Activated naive CD8-positive, alpha-beta T cell treated with anti-CD3 and anti-CD28 coated beads, Interleukin-2, amount 50 U/mL, for 24 hours (primary cell): ENCODE data around the gene OR2H1.

Source experiments
- ATAC-seq: fragments of 150-1000 bp; cut with Tn5 transposase; one replicate; pipeline ENCODE4 v1.10.0; 2021
- DNase-seq: peaks from one replicate; pipeline ENCODE4 v3.0.0; 2021
- H3K27ac Mint-ChIP-seq: one replicate; pipeline ENCODE4 v1.8.0; 2021; ENCODE audit warnings: mild to moderate bottlenecking, mixed read lengths
- H3K27me3 Mint-ChIP-seq: one replicate; pipeline ENCODE4 v1.8.0; 2021; ENCODE audit warnings: mixed read lengths
- H3K36me3 Mint-ChIP-seq: one replicate; pipeline ENCODE4 v1.8.0; 2021; ENCODE audit warnings: low read depth, mixed read lengths
- H3K4me1 Mint-ChIP-seq: one replicate; pipeline ENCODE4 v1.8.0; 2021; ENCODE audit warnings: mixed read lengths
- H3K4me3 Mint-ChIP-seq: one replicate; pipeline ENCODE4 v1.8.0; 2021; ENCODE audit warnings: mild to moderate bottlenecking, moderate library complexity, mixed read lengths
- H3K9me3 Mint-ChIP-seq: one replicate; pipeline ENCODE4 v1.8.0; 2021; ENCODE audit warnings: mixed read lengths

The OR2H1 gene

GRCh38 chr6:29465279-29465678 is 8.3 kb downstream of the OR2H1 start:
- H3K36me3 Mint-ChIP-seq, result no peaks in the 10 kb centered on the region
- H3K27ac Mint-ChIP-seq, result no peak overlapping the region
- ATAC-seq, result no peak
- H3K4me1 Mint-ChIP-seq, result no peaks in the 10 kb centered on the region
- no peak overlapping the region for H3K4me3 Mint-ChIP-seq
- no peak for DNase-seq
- H3K9me3 Mint-ChIP-seq, result no peaks in the 10 kb centered on the region
- peaks cover 14% of the 10 kb centered on the region for H3K27me3 Mint-ChIP-seq

GRCh38 chr6:29465801-29466200 is 8.8 kb downstream of the OR2H1 start:
- H3K4me3 Mint-ChIP-seq, result no peak overlapping the region
- peaks cover 14% of the 10 kb centered on the region for H3K27me3 Mint-ChIP-seq
- H3K4me1 Mint-ChIP-seq, result no peaks in the 10 kb centered on the region
- no peak overlapping the region for H3K27ac Mint-ChIP-seq
- no peaks in the 10 kb centered on the region for H3K9me3 Mint-ChIP-seq
- no peak for ATAC-seq
- H3K36me3 Mint-ChIP-seq, result no peaks in the 10 kb centered on the region
- DNase-seq, result no peak

- DNase-seq, result no peak
- no peaks in the 10 kb centered on the region for H3K4me1 Mint-ChIP-seq
- no peaks in the 10 kb centered on the region for H3K36me3 Mint-ChIP-seq
- H3K4me3 Mint-ChIP-seq, result no peak overlapping the region
- no peak for ATAC-seq
- H3K27me3 Mint-ChIP-seq, result peaks cover 15% of the 10 kb centered on the region
- no peaks in the 10 kb centered on the region for H3K9me3 Mint-ChIP-seq
- H3K27ac Mint-ChIP-seq, result no peak overlapping the region
Measured at GRCh38 chr6:29466241-29466640, 9.3 kb downstream of the OR2H1 start.

- ATAC-seq (no peak), DNase-seq (no peak)
- peaks cover 7% of the 10 kb centered on the region for H3K27me3 Mint-ChIP-seq
- H3K27ac Mint-ChIP-seq, result no peak overlapping the region
- no peaks in the 10 kb centered on the region for H3K4me1 Mint-ChIP-seq
- no peaks in the 10 kb centered on the region for H3K36me3 Mint-ChIP-seq
- H3K9me3 Mint-ChIP-seq, result no peaks in the 10 kb centered on the region
- no peak overlapping the region for H3K4me3 Mint-ChIP-seq
Measured at GRCh38 chr6:29474996-29475395, 18.0 kb downstream of the OR2H1 start.

- no peak overlapping the region for H3K4me3 Mint-ChIP-seq
- no peaks in the 10 kb centered on the region for H3K36me3 Mint-ChIP-seq
- peaks cover 4% of the 10 kb centered on the region for H3K9me3 Mint-ChIP-seq
- DNase-seq (no peak), ATAC-seq (no peak)
- peaks cover 7% of the 10 kb centered on the region for H3K27me3 Mint-ChIP-seq
- no peaks in the 10 kb centered on the region for H3K4me1 Mint-ChIP-seq
- H3K27ac Mint-ChIP-seq, result no peak overlapping the region
Measured at GRCh38 chr6:29477923-29478450, 21.0 kb downstream of the OR2H1 start.

GRCh38 chr6:29478740-29479139 is 21.8 kb downstream of the OR2H1 start:
- Mint-ChIP-seq H3K27ac (no peak overlapping the region), H3K36me3 (no peaks in the 10 kb centered on the region), H3K4me3 (no peak overlapping the region), H3K27me3 (peaks cover 12% of the 10 kb centered on the region), H3K9me3 (peaks cover 4% of the 10 kb centered on the region), H3K4me1 (no peaks in the 10 kb centered on the region)
- DNase-seq (no peak), ATAC-seq (no peak)

- H3K27ac Mint-ChIP-seq, result no peak overlapping the region
- no peaks in the 10 kb centered on the region for H3K4me1 Mint-ChIP-seq
- no peak for DNase-seq
Measured at GRCh38 chr6:29479560-29479959, 22.6 kb downstream of the OR2H1 start.

GRCh38 chr6:29483186-29483585 is 26.2 kb downstream of the OR2H1 start:
- DNase-seq (no peak), ATAC-seq (no peak)
- H3K36me3 Mint-ChIP-seq, result no peaks in the 10 kb centered on the region
- H3K27ac Mint-ChIP-seq, result no peak overlapping the region
- no peaks in the 10 kb centered on the region for H3K4me1 Mint-ChIP-seq
- no peak overlapping the region for H3K4me3 Mint-ChIP-seq
- peaks cover 18% of the 10 kb centered on the region for H3K27me3 Mint-ChIP-seq
- H3K9me3 Mint-ChIP-seq, result peaks cover 4% of the 10 kb centered on the region

More at GRCh38 chr6:29479560-29479959, 22.6 kb downstream of the OR2H1 start:
- ATAC-seq, result no peak
- peaks cover 15% of the 10 kb centered on the region for H3K27me3 Mint-ChIP-seq
- no peaks in the 10 kb centered on the region for H3K36me3 Mint-ChIP-seq
- peaks cover 4% of the 10 kb centered on the region for H3K9me3 Mint-ChIP-seq
- H3K4me3 Mint-ChIP-seq, result no peak overlapping the region

GRCh38 chr6:29483735-29484134 is 26.8 kb downstream of the OR2H1 start:
- Mint-ChIP-seq H3K4me1 (no peaks in the 10 kb centered on the region), H3K27me3 (peaks cover 18% of the 10 kb centered on the region), H3K9me3 (peaks cover 4% of the 10 kb centered on the region), H3K4me3 (no peak overlapping the region), H3K27ac (no peak overlapping the region), H3K36me3 (no peaks in the 10 kb centered on the region)
- ATAC-seq (no peak), DNase-seq (no peak)

GRCh38 chr6:29486577-29486976 is 29.6 kb downstream of the OR2H1 start:
- H3K27ac Mint-ChIP-seq, result no peak overlapping the region

GRCh38 chr6:29487131-29487530 is 30.2 kb downstream of the OR2H1 start:
- H3K36me3 Mint-ChIP-seq, result no peaks in the 10 kb centered on the region
- no peaks in the 10 kb centered on the region for H3K4me1 Mint-ChIP-seq
- H3K27me3 Mint-ChIP-seq, result peaks cover 18% of the 10 kb centered on the region
- H3K4me3 Mint-ChIP-seq, result no peak overlapping the region
- DNase-seq (no peak), ATAC-seq (no peak)
- H3K27ac Mint-ChIP-seq, result no peak overlapping the region
- H3K9me3 Mint-ChIP-seq, result no peaks in the 10 kb centered on the region

More at GRCh38 chr6:29486577-29486976, 29.6 kb downstream of the OR2H1 start:
- peaks cover 18% of the 10 kb centered on the region for H3K27me3 Mint-ChIP-seq
- H3K4me1 Mint-ChIP-seq, result no peaks in the 10 kb centered on the region
- ATAC-seq (no peak), DNase-seq (no peak)
- H3K9me3 Mint-ChIP-seq, result no peaks in the 10 kb centered on the region
- no peak overlapping the region for H3K4me3 Mint-ChIP-seq
- no peaks in the 10 kb centered on the region for H3K36me3 Mint-ChIP-seq

- no peak for DNase-seq
- H3K27me3 Mint-ChIP-seq, result peaks cover 18% of the 10 kb centered on the region
Measured at GRCh38 chr6:29487660-29488059, 30.7 kb downstream of the OR2H1 start, which contains the start of gene MAS1L. TSS of gene MAS1L (minus strand) at chr6:29487956. CDS start at chr6:29487902, 54 bp downstream.

GRCh38 chr6:29488874-29489273 is 31.9 kb downstream of the OR2H1 start:
- ATAC-seq (no peak), DNase-seq (no peak)
- H3K27me3 Mint-ChIP-seq, result peaks cover 14% of the 10 kb centered on the region
- H3K9me3 Mint-ChIP-seq, result no peaks in the 10 kb centered on the region
- no peaks in the 10 kb centered on the region for H3K4me1 Mint-ChIP-seq
- H3K36me3 Mint-ChIP-seq, result no peaks in the 10 kb centered on the region
- H3K4me3 Mint-ChIP-seq, result no peak overlapping the region
- H3K27ac Mint-ChIP-seq, result no peak overlapping the region

More at GRCh38 chr6:29487660-29488059, 30.7 kb downstream of the OR2H1 start, which contains the start of gene MAS1L:
- Mint-ChIP-seq H3K36me3 (no peaks in the 10 kb centered on the region), H3K9me3 (no peaks in the 10 kb centered on the region), H3K4me1 (no peaks in the 10 kb centered on the region), H3K4me3 (no peak within 1 kb of the TSS), H3K27ac (no peak within 1 kb of the TSS)
- no peak for ATAC-seq

- H3K27me3 Mint-ChIP-seq, result peaks cover 12% of the 10 kb centered on the region
- no peak overlapping the region for H3K4me3 Mint-ChIP-seq
- H3K4me1 Mint-ChIP-seq, result no peaks in the 10 kb centered on the region
- H3K9me3 Mint-ChIP-seq, result no peaks in the 10 kb centered on the region
- no peak for ATAC-seq
- DNase-seq, result no peak
- H3K36me3 Mint-ChIP-seq, result no peaks in the 10 kb centered on the region
- no peak overlapping the region for H3K27ac Mint-ChIP-seq
Measured at GRCh38 chr6:29489286-29489685, 32.3 kb downstream of the OR2H1 start.

GRCh38 chr6:29490055-29490454 is 33.1 kb downstream of the OR2H1 start:
- Mint-ChIP-seq H3K9me3 (no peaks in the 10 kb centered on the region), H3K36me3 (no peaks in the 10 kb centered on the region), H3K27ac (no peak overlapping the region), H3K4me3 (no peak overlapping the region), H3K4me1 (no peaks in the 10 kb centered on the region), H3K27me3 (peaks cover 9% of the 10 kb centered on the region)
- DNase-seq (no peak), ATAC-seq (no peak)

GRCh38 chr6:29490552-29490951 is 33.6 kb downstream of the OR2H1 start:
- no peak for DNase-seq
- Mint-ChIP-seq H3K27me3 (peaks cover 9% of the 10 kb centered on the region), H3K4me3 (no peak overlapping the region), H3K4me1 (no peaks in the 10 kb centered on the region), H3K27ac (no peak overlapping the region), H3K9me3 (no peaks in the 10 kb centered on the region), H3K36me3 (no peaks in the 10 kb centered on the region)
- no peak for ATAC-seq
